KG1 (cell line): ENCODE results near the gene UBE2A.
A peak's percentile ranks its signal among the peaks of the same experiment; 100 is the strongest.

Source experiments
- DNase-seq: peaks from one replicate; lab custom pipeline; 2025; lab: John Stamatoyannopoulos, UW

Gene UBE2A

DNA sequence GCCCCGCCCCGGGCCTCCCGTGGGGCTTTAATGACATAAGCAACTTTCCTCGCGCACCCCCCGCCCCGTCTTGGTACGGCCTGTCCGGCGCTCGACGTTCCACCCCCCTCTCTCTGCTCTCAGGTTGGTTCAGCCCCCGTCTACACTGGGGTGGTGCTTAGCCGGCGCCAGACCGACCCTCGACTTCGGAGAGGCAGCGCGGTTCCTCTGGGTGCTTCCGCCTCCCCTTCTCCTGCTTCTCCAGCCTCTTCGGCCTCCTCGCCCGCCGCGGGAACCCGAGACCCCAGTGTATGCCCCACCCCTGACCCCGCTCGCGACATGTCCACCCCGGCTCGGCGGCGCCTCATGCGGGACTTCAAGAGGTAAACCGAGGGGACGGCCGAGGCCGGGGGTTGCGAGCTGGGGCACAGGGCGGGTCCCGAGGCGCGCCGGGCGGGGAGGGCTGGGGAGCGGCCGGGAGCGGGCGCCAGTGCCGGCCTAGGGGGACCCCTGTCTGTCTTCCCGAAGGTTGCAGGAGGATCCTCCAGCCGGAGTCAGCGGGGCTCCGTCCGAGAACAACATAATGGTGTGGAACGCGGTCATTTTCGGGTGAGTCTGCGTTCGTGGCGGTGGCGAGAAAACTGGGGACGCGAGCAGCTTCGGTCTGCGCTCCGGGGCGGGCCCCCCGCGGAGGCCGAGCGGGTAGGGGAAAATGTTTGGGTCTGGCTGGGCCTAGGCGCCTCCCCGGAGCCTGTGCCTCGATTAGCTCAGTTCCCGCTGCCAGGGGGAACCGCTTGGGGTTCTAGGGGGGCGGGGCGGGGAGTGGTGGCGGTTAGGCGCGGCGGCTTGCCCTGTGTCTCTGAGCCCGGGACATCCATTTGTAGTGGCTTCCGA lies at the start of gene UBE2A:
UBE2A (plus strand) TSS at position 170 of the 873 bp plus-strand sequence; CDS start at position 319, 149 bp downstream.
- peak; percentile 55 for DNase-seq

- no peak for DNase-seq
These were observed 44.8 kb upstream of the UBE2A start for GRCh38 chrX:119529345-119530276.

GRCh38 chrX:119537487-119537886 lies 36.9 kb upstream of the UBE2A start:
- DNase-seq = no peak

- DNase-seq = no peak
These were observed 34.5 kb upstream of the UBE2A start for GRCh38 chrX:119539872-119540271.

DNA sequence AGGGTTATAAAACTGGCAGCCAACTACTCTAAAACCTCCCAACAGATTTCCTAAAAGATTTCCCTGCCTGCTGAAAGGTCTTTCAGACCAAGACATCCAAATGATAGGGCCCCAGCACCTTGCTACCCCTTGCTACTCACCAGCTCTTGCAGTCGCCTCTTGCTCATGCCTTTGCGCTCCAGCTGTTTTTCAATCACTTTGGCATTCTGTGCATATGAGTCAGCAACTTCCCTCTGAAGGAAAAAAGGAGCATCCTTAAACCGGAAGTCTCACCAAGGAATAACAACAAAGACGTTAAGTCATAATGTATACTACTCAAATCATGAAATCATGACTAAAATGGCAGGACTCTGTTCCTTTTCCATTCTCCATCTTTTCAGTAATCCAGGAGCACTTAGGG lies 33.2 kb upstream of the UBE2A start:
- no peak for DNase-seq

DNA sequence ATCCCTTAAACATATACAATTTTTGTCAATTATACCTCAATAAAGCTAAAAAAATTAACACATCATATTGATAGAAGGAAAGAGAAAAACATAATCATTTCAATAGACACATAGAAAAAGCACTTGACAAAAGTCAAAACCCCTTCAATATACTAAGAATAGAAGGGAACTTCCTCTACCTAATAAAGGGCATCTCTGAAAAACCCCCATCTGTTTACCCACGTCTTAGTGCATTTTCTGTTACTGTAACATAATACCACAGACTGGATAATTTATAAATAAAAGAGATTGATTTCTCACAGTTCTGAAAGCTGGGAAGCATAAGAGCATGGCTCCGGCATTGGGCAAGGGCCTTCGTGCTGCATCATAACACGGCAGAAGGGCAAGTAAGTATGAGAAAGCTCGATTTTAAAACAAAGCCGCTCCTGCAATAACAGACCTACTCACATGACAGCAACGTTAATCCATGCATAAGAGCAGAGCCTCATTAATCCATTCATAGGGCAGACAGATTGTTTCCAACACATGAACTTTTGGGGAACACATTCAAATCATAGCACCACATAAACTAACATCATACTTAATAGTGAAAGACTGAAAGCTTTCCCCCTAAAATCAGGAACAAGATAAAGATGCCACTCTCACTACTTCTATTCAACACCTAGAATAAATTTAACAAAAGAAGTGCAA lies 24.9 kb upstream of the UBE2A start:
- DNase-seq = no peak

DNA sequence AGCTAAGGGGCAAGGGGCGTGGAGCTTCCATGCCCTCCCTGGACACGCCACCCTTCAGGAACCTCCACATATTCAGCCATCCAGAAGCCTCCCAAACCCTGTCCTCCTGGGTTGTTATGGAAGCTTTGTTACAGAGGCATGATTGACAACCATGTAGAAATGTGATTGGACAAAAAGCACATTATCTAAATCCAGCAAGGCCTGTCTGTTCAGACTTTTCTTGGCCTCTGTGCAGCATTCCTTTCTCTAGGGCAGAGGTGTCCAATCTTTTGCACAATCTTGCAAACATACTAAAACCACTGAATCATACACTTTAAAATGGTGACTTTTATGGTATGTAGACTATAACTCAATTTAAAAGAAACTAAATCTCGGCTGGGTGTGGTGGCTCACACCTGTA lies 21.9 kb upstream of the UBE2A start:
- DNase-seq = no peak

- peak; percentile 85 for DNase-seq
These were observed 9.2 kb upstream of the UBE2A start, which contains the start of gene STEEP1 for GRCh38 chrX:119565107-119565663. Gene STEEP1 (minus strand): TSS chrX:119565409. CDS start chrX:119565355, 54 bp downstream.

DNA sequence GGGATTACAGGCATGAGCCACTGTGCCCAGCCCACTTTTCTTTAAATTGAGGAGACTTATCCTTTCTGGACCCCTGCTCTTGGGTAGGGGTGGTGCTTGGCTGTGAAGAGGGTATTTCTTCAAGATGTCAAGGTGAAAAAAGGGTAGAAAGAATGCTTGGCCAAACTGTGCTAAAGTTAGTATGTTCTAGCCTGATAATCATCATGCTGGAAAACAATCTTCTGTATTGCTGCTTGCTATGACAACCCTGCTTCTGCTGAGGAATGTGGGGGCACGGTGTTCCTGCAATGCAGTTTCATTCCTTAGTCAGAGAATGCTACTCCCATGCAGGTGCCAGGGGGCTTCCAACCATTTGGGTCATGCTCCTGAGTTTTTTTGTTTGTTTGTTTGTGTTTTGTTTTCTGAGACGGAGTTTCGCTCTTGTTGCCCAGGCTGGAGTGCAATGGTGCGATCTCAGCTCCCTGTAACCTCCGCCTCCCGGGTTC lies 4.0 kb upstream of the UBE2A start:
- DNase-seq = no peak

DNA sequence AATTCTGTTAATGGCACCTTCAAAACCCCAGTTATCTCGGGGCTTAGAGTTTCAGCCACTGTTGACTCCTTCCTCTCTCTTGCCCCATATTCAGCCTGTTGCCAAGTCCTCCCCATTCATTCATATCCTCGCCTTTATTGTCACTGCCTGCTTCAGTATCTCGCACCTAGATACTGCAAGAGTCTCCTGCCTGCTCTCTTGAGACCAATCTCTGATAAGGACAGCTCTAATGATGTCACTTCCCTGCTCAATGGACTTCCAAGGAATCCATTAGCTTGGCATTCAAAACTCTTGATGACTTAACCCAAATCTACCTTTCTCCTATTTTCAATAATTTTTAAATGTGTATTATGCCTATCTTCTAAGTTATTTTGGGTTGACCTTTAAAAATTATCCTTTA lies 1.1 kb upstream of the UBE2A start:
- DNase-seq = no peak

DNA sequence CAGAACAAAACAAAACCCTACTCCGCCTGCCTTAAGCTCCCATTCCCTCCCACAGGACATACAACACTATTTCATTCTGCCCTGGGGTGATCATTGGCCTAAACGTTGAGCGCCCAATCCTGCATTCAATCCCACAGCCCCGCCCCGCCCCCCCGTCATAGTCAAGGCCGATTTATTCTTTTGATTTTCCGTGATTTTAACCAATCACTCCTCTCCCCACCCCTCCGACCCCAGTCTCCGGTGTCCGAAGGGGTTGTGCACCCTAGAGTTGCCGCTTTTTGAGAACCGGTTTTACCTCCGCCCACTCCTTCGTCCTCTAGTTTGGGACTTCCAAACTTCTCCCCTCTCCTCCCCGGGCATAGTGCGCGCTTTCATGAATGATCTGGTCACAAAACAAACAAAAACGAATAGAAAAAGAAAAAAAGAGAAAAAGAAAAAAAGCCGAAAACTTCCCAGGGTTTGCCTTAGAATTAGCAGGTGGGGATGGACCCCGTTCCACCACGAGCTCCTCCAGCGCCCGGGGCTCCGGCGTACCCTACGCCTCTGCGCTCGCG lies 446 bp upstream of the UBE2A start:
- no peak for DNase-seq

DNA sequence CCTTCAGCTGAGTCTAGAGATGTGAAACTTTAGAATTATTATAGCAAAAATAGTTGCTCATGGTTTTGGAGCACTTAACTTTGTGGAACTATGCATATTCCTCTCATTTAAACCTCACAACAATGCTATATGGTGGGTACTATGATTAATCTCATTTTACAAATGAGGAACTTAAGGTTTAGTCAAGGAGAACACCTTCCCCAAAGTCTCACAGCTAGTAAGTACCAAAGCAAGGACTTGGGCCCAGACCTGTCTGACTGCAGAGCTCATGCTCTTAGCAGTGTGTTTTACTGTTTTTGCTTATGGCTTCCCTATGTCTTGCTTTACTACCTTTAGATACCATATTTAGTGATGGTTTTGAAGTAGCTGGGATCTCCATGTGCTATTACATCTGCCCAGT lies 5.1 kb downstream of the UBE2A start:
- DNase-seq = no peak

GRCh38 chrX:119583431-119584059 lies 9.2 kb downstream of the UBE2A start:
- no peak for DNase-seq

- DNase-seq = no peak
These were observed 15.4 kb downstream of the UBE2A start for GRCh38 chrX:119589810-119590209.

GRCh38 chrX:119602701-119603255 lies 28.4 kb downstream of the UBE2A start:
- DNase-seq = no peak

DNA sequence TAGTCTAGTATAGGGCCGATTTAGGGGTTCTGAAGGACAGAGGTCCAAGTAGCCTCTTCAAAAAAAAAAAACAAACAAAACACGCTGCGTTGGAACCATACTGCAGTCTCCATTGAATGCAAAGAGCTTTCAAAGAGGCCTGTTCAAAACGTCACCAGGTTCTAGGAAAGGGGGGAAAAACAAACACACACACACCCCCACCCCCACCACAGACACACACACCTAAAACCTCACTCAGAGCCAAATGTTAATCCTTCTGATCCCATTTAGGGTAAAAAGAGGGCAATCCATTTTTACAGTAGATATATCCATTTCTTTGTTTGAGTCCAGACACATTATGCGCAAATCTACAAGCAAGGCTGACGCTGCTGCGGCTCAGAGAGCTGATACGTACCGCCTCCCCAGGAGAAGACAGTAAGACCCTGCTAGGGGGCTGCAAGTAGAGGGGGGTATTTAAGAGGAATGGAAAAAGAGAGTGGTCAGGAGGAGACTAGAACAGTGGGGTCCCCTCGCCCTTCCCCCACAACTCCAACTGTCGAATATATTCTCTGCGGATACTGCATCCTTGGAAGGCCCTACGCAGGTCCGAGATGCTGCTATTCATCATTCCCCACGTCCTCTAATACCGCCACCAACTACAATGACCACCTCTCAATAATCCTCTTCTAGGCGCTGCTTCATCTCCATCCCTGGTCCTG lies 30.6 kb downstream of the UBE2A start:
- DNase-seq = no peak

DNA sequence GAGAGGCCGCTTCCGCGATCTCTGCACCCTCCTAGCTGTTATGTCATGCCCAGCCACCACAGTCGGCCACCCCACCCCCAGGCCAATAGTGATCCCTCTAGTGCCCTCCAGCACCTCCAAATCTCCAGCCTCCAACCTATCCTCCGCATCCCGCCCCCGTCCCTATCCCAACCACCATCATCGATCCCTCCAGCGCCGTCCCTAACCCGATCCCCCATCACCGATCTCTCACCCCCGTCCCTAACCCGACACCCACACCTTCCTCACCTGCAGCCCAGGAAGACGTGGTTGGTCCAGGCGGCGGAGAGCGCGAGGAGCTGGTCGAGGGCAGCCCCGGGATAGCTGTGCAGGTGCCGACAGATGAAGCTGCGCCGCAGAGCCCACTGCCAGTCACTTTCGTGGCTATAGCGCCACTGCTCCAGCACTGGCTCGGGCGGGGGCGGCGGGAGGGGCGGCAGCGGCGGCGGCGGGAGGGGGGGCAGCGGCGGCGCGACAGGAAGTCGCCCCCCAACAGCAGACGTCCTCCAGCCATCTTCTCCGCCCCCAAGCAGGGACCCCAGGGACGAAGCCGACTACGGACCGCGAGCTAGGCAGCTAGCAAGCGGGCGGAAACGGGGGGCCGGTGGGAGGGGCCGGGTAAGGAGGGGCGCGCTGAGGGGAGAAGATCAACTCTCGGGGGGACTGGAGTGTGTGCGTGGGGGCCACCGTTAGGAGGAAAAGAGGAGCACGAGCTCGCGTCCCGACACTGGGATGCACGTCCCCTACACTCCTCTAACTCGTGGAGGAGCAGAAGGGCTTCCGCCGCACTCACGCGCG lies 31.3 kb downstream of the UBE2A start:
- DNase-seq = no peak

DNA sequence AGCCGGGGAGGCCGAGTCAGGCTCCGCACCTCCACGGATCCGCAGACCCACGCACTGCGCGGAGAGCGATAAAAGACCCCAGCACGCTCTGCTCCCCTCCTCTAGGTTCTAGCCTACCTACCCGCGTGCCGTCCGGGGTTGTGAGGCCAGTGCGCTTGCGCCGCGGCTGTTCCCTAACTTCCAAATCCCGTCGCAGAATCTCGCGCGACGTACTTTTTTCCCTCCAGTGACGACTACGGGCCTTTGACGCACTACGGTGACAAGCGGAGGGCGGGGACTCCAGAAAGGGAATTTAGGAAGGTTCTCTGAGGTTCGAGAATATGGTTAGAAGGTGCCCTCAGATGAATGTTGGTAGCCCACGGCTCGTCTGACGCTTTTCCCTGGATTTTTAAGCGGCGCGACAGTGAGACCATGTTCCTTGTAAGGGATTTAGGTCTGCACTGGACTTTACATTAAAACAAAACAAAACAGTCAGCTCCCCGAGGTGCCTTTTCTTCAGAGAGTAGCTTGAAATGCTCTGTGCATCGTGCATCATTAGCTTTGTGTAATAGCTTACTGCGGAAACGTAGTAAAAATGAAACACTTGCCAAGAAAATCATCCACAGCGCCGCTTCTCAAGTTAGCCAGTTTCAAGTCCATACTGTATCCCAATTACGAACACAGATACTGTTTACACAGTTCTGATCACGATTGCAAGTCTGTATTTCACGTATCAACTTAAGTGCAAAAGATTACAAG lies 32.1 kb downstream of the UBE2A start, which contains the start of gene NKRF:
NKRF (minus strand) TSS at position 145 of the 738 bp plus-strand sequence.
- DNase-seq = peak; percentile 45
